GM21390 (cell line): ENCODE results near the gene ERBB4.

Experiments used
- ATAC-seq: cut with Tn5 transposase; IDR thresholded peaks from one replicate; pipeline ENCODE4 v1.9.1; 2021; ENCODE audit not compliant: unreplicated experiment

The ERBB4 gene

GRCh38 chr2:211512806-211513205, 1025.8 kb downstream of the ERBB4 start:
- no peak for ATAC-seq

- peak; percentile 66 for ATAC-seq
Observed at GRCh38 chr2:211503856-211504255, 1034.7 kb downstream of the ERBB4 start.

- no peak for ATAC-seq
Observed at GRCh38 chr2:211503198-211503597, 1035.4 kb downstream of the ERBB4 start.

GRCh38 chr2:211498551-211499205, 1039.9 kb downstream of the ERBB4 start:
- ATAC-seq, result no peak

GRCh38 chr2:211495339-211495738, 1043.3 kb downstream of the ERBB4 start:
- ATAC-seq, result no peak

- ATAC-seq, result no peak
Observed at GRCh38 chr2:211494536-211494935, 1044.1 kb downstream of the ERBB4 start.

GRCh38 chr2:211494085-211494484, 1044.5 kb downstream of the ERBB4 start:
- ATAC-seq, result no peak

GRCh38 chr2:211487733-211488132, 1050.9 kb downstream of the ERBB4 start:
- no peak for ATAC-seq

GRCh38 chr2:211479536-211480150, 1059.0 kb downstream of the ERBB4 start:
- no peak for ATAC-seq

GRCh38 chr2:211477537-211478275, 1060.9 kb downstream of the ERBB4 start:
- ATAC-seq, result no peak

- no peak for ATAC-seq
Observed at GRCh38 chr2:211473116-211473515, 1065.5 kb downstream of the ERBB4 start.

- no peak for ATAC-seq
Observed at GRCh38 chr2:211469664-211470059, 1068.9 kb downstream of the ERBB4 start.

GRCh38 chr2:211468877-211469663, 1069.5 kb downstream of the ERBB4 start:
- no peak for ATAC-seq

- ATAC-seq, result no peak
Observed at GRCh38 chr2:211468217-211468616, 1070.4 kb downstream of the ERBB4 start.

GRCh38 chr2:211463397-211463796, 1075.2 kb downstream of the ERBB4 start:
- ATAC-seq, result no peak

GRCh38 chr2:211458974-211459373, 1079.6 kb downstream of the ERBB4 start:
- no peak for ATAC-seq

- no peak for ATAC-seq
Observed at GRCh38 chr2:211457325-211457724, 1081.3 kb downstream of the ERBB4 start.

- peak; percentile 73 for ATAC-seq
Observed at GRCh38 chr2:211455216-211455841, 1083.3 kb downstream of the ERBB4 start.

- ATAC-seq, result no peak
Observed at GRCh38 chr2:211454679-211455078, 1083.9 kb downstream of the ERBB4 start.

GRCh38 chr2:211453311-211453887, 1085.2 kb downstream of the ERBB4 start:
- ATAC-seq, result no peak

- ATAC-seq, result no peak
Observed at GRCh38 chr2:211451642-211452041, 1087.0 kb downstream of the ERBB4 start.
